GM18873 (cell line): Measurements from ENCODE around the gene PSKH1.

ENCODE experiments used
- ATAC-seq: cut with Tn5 transposase; IDR thresholded peaks from one replicate; pipeline ENCODE4 v1.9.1; 2021; ENCODE audit warnings: mild to moderate bottlenecking, moderate library complexity, moderate number of reproducible peaks; ENCODE audit not compliant: unreplicated experiment, low FRiP score

Gene PSKH1

DNA sequence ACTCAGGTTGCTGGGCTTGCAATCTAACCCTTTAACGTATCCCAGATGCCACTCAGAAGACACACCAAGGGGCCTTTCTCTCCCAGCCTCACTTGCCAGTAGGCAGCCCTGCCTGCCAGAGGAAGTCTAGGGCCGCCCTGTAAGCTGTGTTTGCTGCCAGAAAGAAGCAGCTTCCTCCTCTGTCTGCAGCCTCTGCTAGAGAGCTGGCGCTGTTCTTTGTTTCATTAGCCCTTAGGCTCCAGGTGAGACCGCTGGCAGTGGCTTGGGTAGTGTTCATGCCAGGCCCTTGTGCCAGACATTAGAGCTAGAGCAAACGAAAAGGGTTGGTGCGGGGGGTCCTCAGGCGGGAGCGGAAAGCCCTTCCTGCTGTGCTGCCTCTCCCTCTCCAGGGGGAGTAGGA lies 29.7 kb downstream of the PSKH1 start:
- ATAC-seq, result no peak

GRCh38 chr16:67923414-67924116 lies 30.5 kb downstream of the PSKH1 start:
- no peak for ATAC-seq

- no peak for ATAC-seq
Measured at GRCh38 chr16:67924140-67924906, 31.3 kb downstream of the PSKH1 start.

DNA sequence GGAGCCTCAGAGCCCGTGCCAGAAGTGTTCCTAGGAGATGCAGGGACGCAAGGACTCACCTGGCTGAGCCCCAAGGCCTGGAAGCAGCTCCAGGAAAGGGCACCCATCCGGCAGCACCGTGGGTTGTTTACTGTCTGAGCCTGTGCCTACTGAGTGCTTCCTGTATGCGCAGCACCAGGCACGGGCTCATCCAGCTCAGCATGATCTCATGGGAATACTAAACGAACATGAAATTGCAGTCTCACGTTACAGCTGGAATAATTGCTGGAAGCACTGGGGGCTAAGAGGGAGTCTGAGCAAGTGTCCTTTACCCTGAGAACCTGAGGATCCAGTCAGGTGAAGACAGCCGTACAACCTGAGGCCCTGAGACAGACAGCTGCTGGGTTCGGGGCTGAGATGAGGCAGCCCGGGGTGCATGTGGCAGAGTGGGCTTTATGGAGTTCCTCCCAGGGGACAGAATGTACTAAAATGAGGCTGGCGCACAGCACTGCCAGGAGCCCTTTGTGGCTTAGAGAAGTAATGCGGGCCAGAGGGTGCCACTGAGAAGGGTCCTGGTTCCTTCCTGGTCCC lies 33.2 kb downstream of the PSKH1 start:
- ATAC-seq, result no peak

DNA sequence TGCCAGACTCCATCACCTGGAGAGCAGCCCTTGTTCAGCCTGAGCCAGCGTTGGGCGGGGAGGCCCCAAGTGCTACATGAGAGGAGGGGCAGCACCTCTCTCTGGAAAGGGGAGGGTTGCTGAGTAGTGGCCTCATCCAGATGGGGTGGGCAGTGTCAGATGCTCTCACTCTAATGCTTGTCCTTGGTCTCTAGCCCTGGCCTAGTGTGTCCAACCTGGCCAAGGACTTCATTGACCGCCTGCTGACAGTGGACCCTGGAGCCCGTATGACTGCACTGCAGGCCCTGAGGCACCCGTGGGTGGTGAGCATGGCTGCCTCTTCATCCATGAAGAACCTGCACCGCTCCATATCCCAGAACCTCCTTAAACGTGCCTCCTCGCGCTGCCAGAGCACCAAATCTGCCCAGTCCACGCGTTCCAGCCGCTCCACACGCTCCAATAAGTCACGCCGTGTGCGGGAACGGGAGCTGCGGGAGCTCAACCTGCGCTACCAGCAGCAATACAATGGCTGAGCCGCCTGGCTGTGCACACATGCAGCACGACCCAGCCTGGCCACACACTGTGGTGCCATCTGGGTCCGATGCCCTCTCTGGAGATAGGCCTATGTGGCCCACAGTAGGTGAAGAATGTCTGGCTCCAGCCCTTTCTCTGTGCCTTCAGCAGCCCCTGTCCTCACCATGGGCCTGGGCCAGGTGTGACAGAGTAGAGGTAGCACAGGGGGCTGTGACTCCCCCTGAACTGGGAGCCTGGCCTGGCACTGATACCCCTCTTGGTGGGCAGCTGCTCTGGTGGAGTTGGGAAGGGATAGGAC lies 34.3 kb downstream of the PSKH1 start:
- ATAC-seq, result no peak

GRCh38 chr16:67928147-67928546 lies 35.1 kb downstream of the PSKH1 start:
- ATAC-seq, result no peak

GRCh38 chr16:67928561-67929364 lies 35.7 kb downstream of the PSKH1 start:
- no peak for ATAC-seq

- no peak for ATAC-seq
Measured at GRCh38 chr16:67930191-67930590, 37.1 kb downstream of the PSKH1 start.

- no peak for ATAC-seq
Measured at GRCh38 chr16:67930678-67931211, 37.7 kb downstream of the PSKH1 start.

GRCh38 chr16:67931712-67932461 lies 38.8 kb downstream of the PSKH1 start, which contains the start of gene CTRL:
Gene CTRL (minus strand): TSS chr16:67931862. CDS start chr16:67931852, 10 bp downstream.
- ATAC-seq, result no peak

GRCh38 chr16:67932462-67932840 lies 39.4 kb downstream of the PSKH1 start:
- ATAC-seq, result no peak

GRCh38 chr16:67933805-67934204 lies 40.8 kb downstream of the PSKH1 start:
- no peak for ATAC-seq

GRCh38 chr16:67934306-67935100 lies 41.4 kb downstream of the PSKH1 start:
- no peak for ATAC-seq

GRCh38 chr16:67935101-67935401 lies 42.0 kb downstream of the PSKH1 start:
- no peak for ATAC-seq

DNA sequence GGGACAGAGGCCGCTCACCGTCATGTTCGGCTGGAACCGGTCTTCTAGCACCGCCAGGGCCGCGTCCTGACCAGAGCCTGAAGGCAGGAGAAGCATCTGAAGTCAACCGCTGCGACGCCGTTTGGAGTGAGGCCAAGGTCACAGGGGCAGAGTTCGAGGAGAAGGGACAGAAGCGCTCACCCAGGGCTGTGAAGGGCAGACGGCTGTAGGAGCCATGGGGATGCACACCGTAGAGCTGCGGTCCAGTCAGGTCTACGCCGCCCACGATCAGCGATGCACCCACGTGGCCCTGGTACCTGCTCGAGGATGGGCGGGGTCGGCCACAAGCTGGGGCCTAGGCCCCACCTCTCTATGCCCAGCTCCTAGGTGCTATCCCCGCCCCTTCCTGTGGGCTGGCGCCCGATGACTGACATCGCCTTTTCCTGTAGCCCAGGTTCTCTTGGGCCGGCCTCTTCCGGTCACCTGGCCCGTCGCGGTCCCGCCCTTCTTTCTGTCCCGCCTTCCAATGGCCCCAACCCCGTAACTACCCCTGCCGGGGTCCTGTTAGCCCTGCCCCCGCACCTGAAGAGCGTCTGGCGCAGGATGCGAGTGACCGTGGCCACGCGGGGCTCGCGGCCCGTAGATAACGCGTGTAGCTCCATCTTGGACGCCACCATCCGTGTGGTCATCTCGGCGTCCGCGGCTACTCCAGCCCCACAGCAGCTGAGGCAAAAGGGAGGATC lies 42.5 kb downstream of the PSKH1 start:
- ATAC-seq, result peak; percentile 85

DNA sequence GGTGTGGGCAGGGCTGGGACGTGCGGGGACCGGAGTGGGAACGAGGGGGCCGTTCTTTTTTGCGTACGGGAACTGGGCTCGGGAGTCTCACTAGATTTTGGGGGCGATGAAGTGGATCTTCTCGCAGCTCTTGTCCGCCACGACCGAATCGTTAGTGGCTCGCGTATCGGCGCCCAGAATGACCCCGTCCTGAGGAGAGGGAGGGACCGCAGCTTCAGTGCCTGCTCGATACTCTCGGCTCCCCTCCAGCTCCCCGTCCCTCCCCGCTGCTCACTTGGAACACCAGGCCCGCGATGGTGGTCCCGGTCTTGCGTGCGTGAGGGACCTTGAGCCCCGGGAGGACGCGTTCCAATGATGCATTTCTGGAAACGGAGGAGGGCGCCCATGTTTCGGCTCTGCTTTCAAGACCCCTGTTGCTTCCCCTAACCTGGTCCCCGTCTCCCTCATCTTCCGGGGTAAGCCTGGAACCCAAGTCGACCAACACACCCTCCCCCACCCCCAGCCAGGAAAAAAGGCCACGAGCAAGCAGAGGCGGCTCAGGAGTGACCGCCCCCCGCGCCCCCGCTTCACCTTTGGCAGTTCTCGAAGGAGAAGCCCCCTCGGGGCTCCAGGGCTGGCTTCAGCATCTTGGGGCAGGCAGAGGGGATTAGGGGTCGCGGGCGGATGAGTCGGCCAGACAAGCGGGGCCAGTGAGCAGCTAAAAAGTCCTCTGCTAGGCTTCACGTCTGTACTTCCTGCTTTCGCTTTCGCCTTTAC lies 43.2 kb downstream of the PSKH1 start, which contains the start of gene PSMB10:
PSMB10 (minus strand) TSS at position 727 of the 756 bp plus-strand sequence; CDS start at position 626, 101 bp downstream.
- no peak for ATAC-seq
